Measurements from ENCODE around the gene GNG12.

GNG12 gene

GRCh38 chr1:67863637-67864036 lies 30.4 kb upstream of the GNG12 start:
- no peak overlapping the region for H3K4me3 ChIP-seq (ENCODE audit: low read depth, low read length)
- TF ChIP-seq, protein P1, sequence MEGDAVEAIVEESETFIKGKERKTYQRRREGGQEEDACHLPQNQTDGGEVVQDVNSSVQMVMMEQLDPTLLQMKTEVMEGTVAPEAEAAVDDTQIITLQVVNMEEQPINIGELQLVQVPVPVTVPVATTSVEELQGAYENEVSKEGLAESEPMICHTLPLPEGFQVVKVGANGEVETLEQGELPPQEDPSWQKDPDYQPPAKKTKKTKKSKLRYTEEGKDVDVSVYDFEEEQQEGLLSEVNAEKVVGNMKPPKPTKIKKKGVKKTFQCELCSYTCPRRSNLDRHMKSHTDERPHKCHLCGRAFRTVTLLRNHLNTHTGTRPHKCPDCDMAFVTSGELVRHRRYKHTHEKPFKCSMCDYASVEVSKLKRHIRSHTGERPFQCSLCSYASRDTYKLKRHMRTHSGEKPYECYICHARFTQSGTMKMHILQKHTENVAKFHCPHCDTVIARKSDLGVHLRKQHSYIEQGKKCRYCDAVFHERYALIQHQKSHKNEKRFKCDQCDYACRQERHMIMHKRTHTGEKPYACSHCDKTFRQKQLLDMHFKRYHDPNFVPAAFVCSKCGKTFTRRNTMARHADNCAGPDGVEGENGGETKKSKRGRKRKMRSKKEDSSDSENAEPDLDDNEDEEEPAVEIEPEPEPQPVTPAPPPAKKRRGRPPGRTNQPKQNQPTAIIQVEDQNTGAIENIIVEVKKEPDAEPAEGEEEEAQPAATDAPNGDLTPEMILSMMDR (IDR thresholded peaks at IDR 0.05; ENCODE audit: low read depth, low read length, missing control alignments) = no peak
- DNase-seq (ENCODE audit: low read depth) = no peak

GRCh38 chr1:67862685-67863084 lies 29.4 kb upstream of the GNG12 start:
- H3K4me3 ChIP-seq (ENCODE audit: low read depth, low read length) = no peak overlapping the region
- no peak for DNase-seq (ENCODE audit: low read depth)
- TF ChIP-seq, protein P1 (IDR thresholded peaks at IDR 0.05; ENCODE audit: low read depth, low read length, missing control alignments) = no peak

DNA sequence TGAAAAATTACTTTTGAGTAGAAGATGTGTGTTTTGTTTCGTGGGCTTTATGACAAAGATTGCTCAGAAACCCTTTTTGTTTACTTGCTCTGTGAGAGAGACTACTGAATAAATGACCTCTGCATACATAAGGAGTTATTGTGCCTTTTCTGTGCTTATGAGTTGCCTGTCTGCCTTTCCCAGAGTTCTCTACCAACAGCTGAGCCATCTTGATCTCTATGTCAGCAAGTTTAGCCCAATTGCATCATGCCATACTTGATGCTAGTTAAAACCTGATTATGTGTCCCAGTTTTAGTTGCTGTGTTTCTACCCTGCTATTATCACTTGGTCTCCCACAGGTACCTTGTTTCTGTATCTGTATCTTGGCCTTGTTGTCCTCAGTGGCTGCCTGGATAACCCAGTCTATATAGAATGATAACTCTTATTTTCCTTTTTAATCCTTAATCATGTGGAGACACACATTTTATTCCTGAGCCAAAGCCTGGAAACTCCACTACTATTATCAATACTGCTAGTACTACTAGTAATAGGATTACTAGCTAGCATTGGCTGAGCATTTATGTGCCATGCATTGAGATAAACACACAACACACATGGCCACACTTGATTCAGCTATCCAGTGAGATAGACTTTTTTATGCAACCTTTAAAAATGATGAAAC lies 28.7 kb upstream of the GNG12 start:
- no peak for DNase-seq (ENCODE audit: low read depth)
- TF ChIP-seq, protein P1 (IDR thresholded peaks at IDR 0.05; ENCODE audit: low read depth, low read length, missing control alignments) = no peak
- no peak overlapping the region for H3K4me3 ChIP-seq (ENCODE audit: low read depth, low read length)

GRCh38 chr1:67860776-67861175 lies 27.5 kb upstream of the GNG12 start:
- no peak overlapping the region for H3K4me3 ChIP-seq (ENCODE audit: low read depth, low read length)
- TF ChIP-seq, protein P1 (IDR thresholded peaks at IDR 0.05; ENCODE audit: low read depth, low read length, missing control alignments) = no peak
- no peak for DNase-seq (ENCODE audit: low read depth)

- H3K4me3 ChIP-seq (ENCODE audit: low read depth, low read length) = no peak overlapping the region
- TF ChIP-seq, protein P1 (IDR thresholded peaks at IDR 0.05; ENCODE audit: low read depth, low read length, missing control alignments) = no peak
- no peak for DNase-seq (ENCODE audit: low read depth)
Observed at GRCh38 chr1:67856921-67857320, 23.7 kb upstream of the GNG12 start.

DNA sequence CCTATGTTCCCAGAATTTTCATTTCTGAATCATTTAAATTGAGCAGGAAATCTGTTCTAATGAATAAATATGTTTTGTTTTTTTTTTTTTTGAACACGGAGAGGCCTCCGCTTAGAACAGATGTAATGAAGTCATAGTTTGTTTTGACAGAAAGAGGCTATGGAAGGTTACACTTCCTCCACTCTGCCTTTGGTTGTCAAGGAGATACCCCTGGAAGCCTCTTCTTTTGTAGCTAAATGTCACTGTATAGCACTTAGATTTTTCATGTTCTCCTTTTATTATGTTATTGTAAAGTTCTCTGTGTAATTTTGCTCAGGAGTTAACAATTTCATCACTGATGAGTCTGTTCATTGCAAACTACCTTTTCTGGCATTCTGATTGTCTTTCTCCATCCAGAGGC lies 22.7 kb upstream of the GNG12 start:
- no peak for DNase-seq (ENCODE audit: low read depth)
- no peak overlapping the region for H3K4me3 ChIP-seq (ENCODE audit: low read depth, low read length)
- TF ChIP-seq, protein P1 (IDR thresholded peaks at IDR 0.05; ENCODE audit: low read depth, low read length, missing control alignments) = no peak

DNA sequence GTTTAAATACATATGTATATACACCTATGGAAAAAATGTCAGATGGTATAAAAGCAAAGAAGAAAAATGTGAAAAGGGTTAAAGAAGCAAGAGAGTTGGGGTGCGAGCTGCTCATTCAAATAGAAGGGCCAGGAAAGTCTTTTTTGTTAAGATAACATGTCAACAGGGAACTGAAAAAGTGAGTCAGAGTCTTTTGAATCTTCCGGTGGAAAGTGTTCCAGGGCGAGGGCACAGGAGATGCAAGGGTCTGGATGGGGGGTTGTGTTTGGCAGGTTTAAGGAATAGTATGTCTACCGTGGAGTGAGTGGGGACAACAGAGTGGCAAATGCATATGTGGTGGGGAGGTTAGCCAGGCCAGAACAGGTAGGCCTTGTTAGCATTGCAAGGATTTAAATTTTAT lies 22.2 kb upstream of the GNG12 start:
- H3K4me3 ChIP-seq (ENCODE audit: low read depth, low read length) = no peak overlapping the region
- no peak for DNase-seq (ENCODE audit: low read depth)
- TF ChIP-seq, protein P1 (IDR thresholded peaks at IDR 0.05; ENCODE audit: low read depth, low read length, missing control alignments) = no peak

All from GM12864 (cell line).